GM12878 (cell line): ENCODE measurements around the gene FANK1.
"Not testable (repeated sequence)": the region's sequence is repeated elsewhere in the genome, so short reads cannot be mapped to it uniquely, and the experiment has no call there.

Source experiments
- ATF7 ChIP-seq: fragments of 450-650 bp; IDR thresholded peaks from 2 replicates; pipeline ENCODE4 v1.6.1; 2016; ENCODE audit warnings: low read depth, mild to moderate bottlenecking
- BACH1 ChIP-seq: fragments of 450-650 bp; IDR thresholded peaks from 2 replicates; pipeline ENCODE4 v1.6.1; 2017; ENCODE audit warnings: mild to moderate bottlenecking, borderline replicate concordance
- CEBPB ChIP-seq, 2 experiments: fragments of 150-350 bp in 1 of 2; IDR thresholded peaks; 2 replicates each; pipeline ENCODE4 v1.6.1; 2012 to 2014; ENCODE audit warnings: low read depth in 2 of 2, low read length in 2 of 2, borderline replicate concordance in 1 of 2, inconsistent platforms in 1 of 2
- EZH2 ChIP-seq: IDR thresholded peaks from 2 replicates; pipeline ENCODE4 v1.6.1; 2012; ENCODE audit warnings: low read depth, mild to moderate bottlenecking, control low read depth, inconsistent platforms, low read length, borderline replicate concordance; ENCODE audit not compliant: control insufficient read depth
- RAD21 ChIP-seq: IDR thresholded peaks from 2 replicates; pipeline ENCODE4 v1.6.1; 2011; ENCODE audit warnings: mild to moderate bottlenecking, low read depth, low read length, moderate library complexity; ENCODE audit not compliant: insufficient read depth
- STAT1 ChIP-seq: fragments of 450-650 bp; conservative IDR thresholded peaks from 2 replicates; pipeline ENCODE4 v1.6.1; 2014; ENCODE audit warnings: antibody characterized with exemption, mild to moderate bottlenecking
- TAF1 ChIP-seq: IDR thresholded peaks from 2 replicates; pipeline ENCODE4 v1.6.1; 2011; ENCODE audit warnings: mild to moderate bottlenecking, low read depth, low read length, borderline replicate concordance
- TCF3 ChIP-seq: IDR thresholded peaks from 2 replicates; pipeline ENCODE4 v1.6.1; 2012; ENCODE audit warnings: low read depth, mild to moderate bottlenecking, low read length, borderline replicate concordance; ENCODE audit not compliant: insufficient read depth
- TF ChIP-seq, protein P1 (sequence below): IDR thresholded peaks from 2 replicates; pipeline ENCODE4 v1.6.1; 2012; ENCODE audit warnings: low read depth, low read length, improper control_type of control experiment
- TF ChIP-seq, protein P2 (sequence below), 3 experiments: IDR thresholded peaks in 2 of 3; conservative IDR thresholded peaks in 1 of 3; 2 replicates each; pipeline ENCODE4 v1.5.1; 2011; ENCODE audit warnings: low read depth in 3 of 3, low read length in 3 of 3, mild to moderate bottlenecking in 3 of 3, control low read depth in 2 of 3, moderate library complexity in 2 of 3, inconsistent platforms in 1 of 3, mixed read lengths in 1 of 3; ENCODE audit not compliant: control insufficient read depth in 2 of 3, insufficient read depth in 1 of 3; ENCODE audit errors: extremely low read depth in 1 of 3
- TF ChIP-seq, protein P3 (sequence below): fragments of 450-650 bp; IDR thresholded peaks from 2 replicates; pipeline ENCODE4 v1.6.1; 2014; ENCODE audit warnings: mild to moderate bottlenecking
- TF ChIP-seq, protein P4 (sequence below): IDR thresholded peaks from 2 replicates; pipeline ENCODE4 v1.6.1; 2012; ENCODE audit warnings: low read length, inconsistent platforms

DNA sequence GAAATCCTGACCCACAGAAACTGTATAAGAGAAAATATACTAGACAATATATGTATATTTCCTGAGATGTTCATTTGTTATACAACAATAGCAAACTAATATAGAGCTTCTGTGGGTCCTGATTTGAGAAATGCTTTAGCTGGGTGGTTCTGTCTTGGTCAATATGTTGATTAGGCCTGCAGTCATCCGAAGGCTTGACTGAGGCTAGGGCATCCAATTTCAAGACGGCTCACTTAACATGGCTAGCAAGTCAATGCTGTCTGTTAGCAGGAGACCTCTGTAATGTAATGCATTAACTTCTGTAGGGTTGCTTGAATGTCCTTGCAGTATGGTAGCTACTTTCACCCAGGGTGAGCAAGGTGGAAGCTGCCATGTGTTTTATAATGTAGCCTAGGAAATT is 12.4 kb downstream of the FANK1 start:
- TF ChIP-seq, protein P1, sequence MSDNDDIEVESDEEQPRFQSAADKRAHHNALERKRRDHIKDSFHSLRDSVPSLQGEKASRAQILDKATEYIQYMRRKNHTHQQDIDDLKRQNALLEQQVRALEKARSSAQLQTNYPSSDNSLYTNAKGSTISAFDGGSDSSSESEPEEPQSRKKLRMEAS = not testable (repeated sequence)
- TF ChIP-seq TCF3; TAF1; EZH2; BACH1; RAD21; ATF7; CEBPB (IDR thresholded peaks at IDR 0.05; ENCODE audit: borderline replicate concordance in 1 of 2, low read depth in 2 of 2, low read length in 2 of 2); STAT1: not testable (repeated sequence)
- TF ChIP-seq, protein P2, sequence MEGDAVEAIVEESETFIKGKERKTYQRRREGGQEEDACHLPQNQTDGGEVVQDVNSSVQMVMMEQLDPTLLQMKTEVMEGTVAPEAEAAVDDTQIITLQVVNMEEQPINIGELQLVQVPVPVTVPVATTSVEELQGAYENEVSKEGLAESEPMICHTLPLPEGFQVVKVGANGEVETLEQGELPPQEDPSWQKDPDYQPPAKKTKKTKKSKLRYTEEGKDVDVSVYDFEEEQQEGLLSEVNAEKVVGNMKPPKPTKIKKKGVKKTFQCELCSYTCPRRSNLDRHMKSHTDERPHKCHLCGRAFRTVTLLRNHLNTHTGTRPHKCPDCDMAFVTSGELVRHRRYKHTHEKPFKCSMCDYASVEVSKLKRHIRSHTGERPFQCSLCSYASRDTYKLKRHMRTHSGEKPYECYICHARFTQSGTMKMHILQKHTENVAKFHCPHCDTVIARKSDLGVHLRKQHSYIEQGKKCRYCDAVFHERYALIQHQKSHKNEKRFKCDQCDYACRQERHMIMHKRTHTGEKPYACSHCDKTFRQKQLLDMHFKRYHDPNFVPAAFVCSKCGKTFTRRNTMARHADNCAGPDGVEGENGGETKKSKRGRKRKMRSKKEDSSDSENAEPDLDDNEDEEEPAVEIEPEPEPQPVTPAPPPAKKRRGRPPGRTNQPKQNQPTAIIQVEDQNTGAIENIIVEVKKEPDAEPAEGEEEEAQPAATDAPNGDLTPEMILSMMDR (IDR thresholded peaks at IDR 0.05 in 2 of 3, conservative IDR thresholded peaks at IDR 0.05 in 1 of 3; ENCODE audit: control insufficient read depth in 2 of 3, extremely low read depth in 1 of 3, insufficient read depth in 1 of 3, low read depth in 3 of 3, low read length in 3 of 3) = not testable (repeated sequence)
- TF ChIP-seq, protein P3, sequence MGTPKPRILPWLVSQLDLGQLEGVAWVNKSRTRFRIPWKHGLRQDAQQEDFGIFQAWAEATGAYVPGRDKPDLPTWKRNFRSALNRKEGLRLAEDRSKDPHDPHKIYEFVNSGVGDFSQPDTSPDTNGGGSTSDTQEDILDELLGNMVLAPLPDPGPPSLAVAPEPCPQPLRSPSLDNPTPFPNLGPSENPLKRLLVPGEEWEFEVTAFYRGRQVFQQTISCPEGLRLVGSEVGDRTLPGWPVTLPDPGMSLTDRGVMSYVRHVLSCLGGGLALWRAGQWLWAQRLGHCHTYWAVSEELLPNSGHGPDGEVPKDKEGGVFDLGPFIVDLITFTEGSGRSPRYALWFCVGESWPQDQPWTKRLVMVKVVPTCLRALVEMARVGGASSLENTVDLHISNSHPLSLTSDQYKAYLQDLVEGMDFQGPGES = not testable (repeated sequence)
- TF ChIP-seq, protein P4, sequence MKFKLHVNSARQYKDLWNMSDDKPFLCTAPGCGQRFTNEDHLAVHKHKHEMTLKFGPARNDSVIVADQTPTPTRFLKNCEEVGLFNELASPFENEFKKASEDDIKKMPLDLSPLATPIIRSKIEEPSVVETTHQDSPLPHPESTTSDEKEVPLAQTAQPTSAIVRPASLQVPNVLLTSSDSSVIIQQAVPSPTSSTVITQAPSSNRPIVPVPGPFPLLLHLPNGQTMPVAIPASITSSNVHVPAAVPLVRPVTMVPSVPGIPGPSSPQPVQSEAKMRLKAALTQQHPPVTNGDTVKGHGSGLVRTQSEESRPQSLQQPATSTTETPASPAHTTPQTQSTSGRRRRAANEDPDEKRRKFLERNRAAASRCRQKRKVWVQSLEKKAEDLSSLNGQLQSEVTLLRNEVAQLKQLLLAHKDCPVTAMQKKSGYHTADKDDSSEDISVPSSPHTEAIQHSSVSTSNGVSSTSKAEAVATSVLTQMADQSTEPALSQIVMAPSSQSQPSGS = not testable (repeated sequence)
